ENCODE results near the gene OR12D2.
"Not testable (repeated sequence)": the region's sequence is repeated elsewhere in the genome, so short reads cannot be mapped to it uniquely, and the experiment has no call there.

OR12D2 gene

GRCh38 chr6:29395331-29395730 is at the start of gene OR12D2:
Gene OR12D2, plus strand, starts transcription at chr6:29395631. Its CDS starts 1,069 bp downstream, at chr6:29396700.
- TF ChIP-seq MAX (IDR thresholded peaks at IDR 0.05; ENCODE audit: low read depth, low read length) = no peak
- no peak for TF ChIP-seq POLR2A (IDR thresholded peaks at IDR 0.05; ENCODE audit: extremely low read depth, insufficient read length)
- no peak for TF ChIP-seq CTCF (IDR thresholded peaks at IDR 0.05; ENCODE audit: low read depth, low read length)
- TF ChIP-seq MYC (IDR thresholded peaks at IDR 0.05; ENCODE audit: low read depth, low read length) = no peak
- DNase-seq (ENCODE audit: low read depth) = no peak
- H3K4me3 ChIP-seq (ENCODE audit: low read depth, low read length) = no peak within 1 kb of the TSS

GRCh38 chr6:29349348-29349747 is 46.1 kb upstream of the OR12D2 start:
- not testable (repeated sequence) for H3K4me3 ChIP-seq (ENCODE audit: low read depth, low read length); DNase-seq (ENCODE audit: low read depth)

- no peak for TF ChIP-seq POLR2A (IDR thresholded peaks at IDR 0.05; ENCODE audit: extremely low read depth, insufficient read length)
- TF ChIP-seq MAX (IDR thresholded peaks at IDR 0.05; ENCODE audit: low read depth, low read length) = no peak
- TF ChIP-seq CTCF (IDR thresholded peaks at IDR 0.05; ENCODE audit: low read depth, low read length) = no peak
- TF ChIP-seq MYC (IDR thresholded peaks at IDR 0.05; ENCODE audit: low read depth, low read length) = no peak
- H3K4me3 ChIP-seq (ENCODE audit: low read depth, low read length) = no peak overlapping the region
- DNase-seq (ENCODE audit: low read depth) = no peak
Observed at GRCh38 chr6:29354980-29355379, 40.5 kb upstream of the OR12D2 start.

- DNase-seq (ENCODE audit: low read depth) = peak; percentile 4
- H3K4me3 ChIP-seq (ENCODE audit: low read depth, low read length) = no peak overlapping the region
- no peak for TF ChIP-seq MYC (IDR thresholded peaks at IDR 0.05; ENCODE audit: low read depth, low read length)
- no peak for TF ChIP-seq MAX (IDR thresholded peaks at IDR 0.05; ENCODE audit: low read depth, low read length)
- no peak for TF ChIP-seq CTCF (IDR thresholded peaks at IDR 0.05; ENCODE audit: low read depth, low read length)
- TF ChIP-seq POLR2A (IDR thresholded peaks at IDR 0.05; ENCODE audit: extremely low read depth, insufficient read length) = no peak
Observed at GRCh38 chr6:29355603-29356002, 39.8 kb upstream of the OR12D2 start.

GRCh38 chr6:29368765-29369164 is 26.7 kb upstream of the OR12D2 start, which contains the start of gene OR5V1:
Gene OR5V1, minus strand, starts transcription at chr6:29368865. Its CDS starts 12,670 bp downstream, at chr6:29356195.
- TF ChIP-seq CTCF (IDR thresholded peaks at IDR 0.05; ENCODE audit: low read depth, low read length) (no peak), POLR2A (IDR thresholded peaks at IDR 0.05; ENCODE audit: extremely low read depth, insufficient read length) (no peak), MAX (IDR thresholded peaks at IDR 0.05; ENCODE audit: low read depth, low read length) (no peak), MYC (IDR thresholded peaks at IDR 0.05; ENCODE audit: low read depth, low read length) (no peak)
- no peak for DNase-seq (ENCODE audit: low read depth)
- H3K4me3 ChIP-seq (ENCODE audit: low read depth, low read length) = no peak within 1 kb of the TSS

GRCh38 chr6:29375191-29375590 is 20.2 kb upstream of the OR12D2 start, which contains the start of gene OR12D3:
Gene OR12D3, minus strand, starts transcription at chr6:29375291. Its CDS starts 4 bp downstream, at chr6:29375287.
- TF ChIP-seq MYC (IDR thresholded peaks at IDR 0.05; ENCODE audit: low read depth, low read length) (no peak), POLR2A (IDR thresholded peaks at IDR 0.05; ENCODE audit: extremely low read depth, insufficient read length) (no peak), MAX (IDR thresholded peaks at IDR 0.05; ENCODE audit: low read depth, low read length) (no peak), CTCF (IDR thresholded peaks at IDR 0.05; ENCODE audit: low read depth, low read length) (no peak)
- no peak for DNase-seq (ENCODE audit: low read depth)
- no peak within 1 kb of the TSS for H3K4me3 ChIP-seq (ENCODE audit: low read depth, low read length)
